K562 (cell line): Measurements from ENCODE around the gene SERF2. TPM values are rescaled to one million over a fixed set of nuclear protein-coding genes. Genes with fewer than 3 reads are reported as not detected.

Source experiments
- GABPB1 ChIP-seq: sonication (generic); formaldehyde crosslinking; IDR thresholded peaks from 2 replicates; pipeline ENCODE4 v1.8.0; 2022; ENCODE audit warnings: mild to moderate bottlenecking, missing genetic modification reagents
- MAFG ChIP-seq: fragments of 450-650 bp; conservative IDR thresholded peaks from 2 replicates; pipeline ENCODE4 v1.6.1; 2016; ENCODE audit warnings: missing genetic modification characterization, missing compliant biosample characterization
- MIER1 ChIP-seq: fragments of 450-650 bp; IDR thresholded peaks from 2 replicates; pipeline ENCODE4 v1.6.1; 2016; ENCODE audit warnings: antibody characterized with exemption, mild to moderate bottlenecking, low read depth
- PHF8 ChIP-seq: fragments of 200-600 bp; sonication (generic); IDR thresholded peaks from 2 replicates; pipeline ENCODE4 v1.6.1; 2012; ENCODE audit warnings: mixed run types, mild to moderate bottlenecking, inconsistent platforms, low read length, moderate library complexity, borderline replicate concordance
- SMAD1 ChIP-seq: fragments of 150-350 bp; IDR thresholded peaks from 2 replicates; pipeline ENCODE4 v1.6.1; 2014; ENCODE audit warnings: low read length, low read depth; ENCODE audit not compliant: partially characterized antibody
- SMARCE1 ChIP-seq: fragments of 450-650 bp; IDR thresholded peaks from 2 replicates; pipeline ENCODE4 v1.7.1; 2016; ENCODE audit warnings: mild to moderate bottlenecking
- TBP ChIP-seq: optimal IDR thresholded peaks from 2 replicates; pipeline ENCODE3; 2011; ENCODE audit warnings: low read depth, low read length, improper control_type of control experiment
- U2AF1 ChIP-seq: fragments of 200-400 bp; formaldehyde crosslinking; optimal IDR thresholded peaks from 2 replicates; pipeline ENCODE3; 2017; ENCODE audit warnings: mild to moderate bottlenecking, low read depth, low read length, moderate library complexity
- ZNF23 ChIP-seq: fragments of 250-450 bp; sonication (Bioruptor Pico); IDR thresholded peaks from 2 replicates; pipeline ENCODE4 v1.4.0; 2020; ENCODE audit warnings: mild to moderate bottlenecking
- polyA plus RNA-seq, 8 experiments: library from polyadenylated mRNA; depleted of rRNA in 4 of 8; stranded (reverse) in 5 of 8; unstranded in 3 of 8; fragments of >200 nt; fragmentation: Nextera tagmentation in 2 of 8; fragmentation: Illumina TruSeq in 1 of 8; extraction: Ambion mirVana in 2 of 8; extraction: Trizol in 1 of 8; gene quantifications; 2 replicates each; pipeline versions ENCODE4 v1.2.1 to v1.2.3, GENCODE V29; 2011 to 2014; ENCODE audit warnings: inconsistent platforms in 1 of 8, missing spikeins in 1 of 8
- total RNA-seq, 7 experiments: library from RNA; depleted of rRNA in 6 of 7; stranded (reverse); fragments of >200 nt in 6 of 7; fragmentation: Illumina TruSeq in 2 of 7; extraction: Trizol in 2 of 7; gene quantifications; 2 replicates each; pipeline versions ENCODE4 v1.2.1 to v1.2.3, GENCODE V29; 2011 to 2021; ENCODE audit warnings: low replicate concordance in 1 of 7
- TF ChIP-seq, protein P1 (sequence below): IDR thresholded peaks from 2 replicates; pipeline ENCODE4 v1.6.1; 2011; ENCODE audit warnings: borderline replicate concordance, low read depth, mild to moderate bottlenecking, moderate library complexity, low read length; ENCODE audit not compliant: insufficient read depth, poor library complexity, severe bottlenecking
- TF ChIP-seq, protein P2 (sequence below): IDR thresholded peaks from 2 replicates; pipeline ENCODE4 v1.6.1; 2011; ENCODE audit not compliant: insufficient read length; ENCODE audit errors: extremely low read depth
- TF ChIP-seq, protein P3 (sequence below): fragments of 200-400 bp; formaldehyde crosslinking; IDR thresholded peaks from 2 replicates; pipeline ENCODE4 v1.6.1; 2017; ENCODE audit warnings: mild to moderate bottlenecking, low read depth, low read length, moderate library complexity
- TF ChIP-seq, protein P4 (sequence below): fragments of 450-650 bp; formaldehyde crosslinking; IDR thresholded peaks from 2 replicates; pipeline ENCODE4 v1.4.0; 2020; ENCODE audit warnings: mild to moderate bottlenecking, moderate library complexity

The SERF2 gene
- total and polyA plus RNA-seq, 9 of the 15 experiments (the other 6 are each of a cell fraction or from before 2014, with no cell fraction given) = 497 to 3,360 (median 867) TPM

DNA sequence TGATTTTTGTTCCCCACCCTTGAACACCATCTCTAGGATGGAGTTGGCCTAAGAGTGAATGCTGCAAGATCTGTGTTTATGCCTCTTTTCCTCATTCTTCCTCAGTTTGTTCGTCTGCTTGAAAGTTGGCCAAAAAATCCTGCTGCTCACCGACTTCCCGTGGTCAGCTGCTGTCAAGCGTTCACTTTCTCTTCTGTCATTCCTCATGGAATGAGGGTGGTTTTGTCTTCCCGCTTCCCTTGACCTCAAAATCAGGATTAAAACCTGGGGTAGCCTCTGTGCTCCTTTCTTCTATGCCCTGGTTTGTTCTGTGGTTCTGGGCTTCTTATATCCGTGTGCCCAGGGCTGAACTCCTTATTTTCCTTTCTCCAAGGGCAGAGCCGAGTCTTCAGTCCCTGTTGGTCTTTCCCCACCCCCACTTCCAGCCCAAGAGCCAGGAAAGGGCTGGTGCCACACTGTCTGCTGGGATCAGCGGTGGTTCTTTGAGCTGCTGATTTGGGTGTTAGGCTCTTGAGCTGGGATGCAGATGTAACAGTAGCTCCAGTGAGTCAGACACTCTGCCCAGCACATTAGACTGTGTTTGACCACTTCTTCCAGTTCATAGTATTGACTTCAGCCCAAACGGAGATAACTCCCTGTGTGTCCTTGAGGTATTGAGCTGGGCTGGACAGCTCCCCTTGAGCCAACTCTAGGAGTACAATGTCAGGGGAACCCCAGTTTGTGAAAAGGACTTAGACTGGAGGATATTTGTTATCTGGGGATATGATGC lies 2.3 kb downstream of the SERF2 start (continued):
- TF ChIP-seq, protein P1, sequence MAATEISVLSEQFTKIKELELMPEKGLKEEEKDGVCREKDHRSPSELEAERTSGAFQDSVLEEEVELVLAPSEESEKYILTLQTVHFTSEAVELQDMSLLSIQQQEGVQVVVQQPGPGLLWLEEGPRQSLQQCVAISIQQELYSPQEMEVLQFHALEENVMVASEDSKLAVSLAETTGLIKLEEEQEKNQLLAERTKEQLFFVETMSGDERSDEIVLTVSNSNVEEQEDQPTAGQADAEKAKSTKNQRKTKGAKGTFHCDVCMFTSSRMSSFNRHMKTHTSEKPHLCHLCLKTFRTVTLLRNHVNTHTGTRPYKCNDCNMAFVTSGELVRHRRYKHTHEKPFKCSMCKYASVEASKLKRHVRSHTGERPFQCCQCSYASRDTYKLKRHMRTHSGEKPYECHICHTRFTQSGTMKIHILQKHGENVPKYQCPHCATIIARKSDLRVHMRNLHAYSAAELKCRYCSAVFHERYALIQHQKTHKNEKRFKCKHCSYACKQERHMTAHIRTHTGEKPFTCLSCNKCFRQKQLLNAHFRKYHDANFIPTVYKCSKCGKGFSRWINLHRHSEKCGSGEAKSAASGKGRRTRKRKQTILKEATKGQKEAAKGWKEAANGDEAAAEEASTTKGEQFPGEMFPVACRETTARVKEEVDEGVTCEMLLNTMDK = no peak
- TF ChIP-seq, protein P2, sequence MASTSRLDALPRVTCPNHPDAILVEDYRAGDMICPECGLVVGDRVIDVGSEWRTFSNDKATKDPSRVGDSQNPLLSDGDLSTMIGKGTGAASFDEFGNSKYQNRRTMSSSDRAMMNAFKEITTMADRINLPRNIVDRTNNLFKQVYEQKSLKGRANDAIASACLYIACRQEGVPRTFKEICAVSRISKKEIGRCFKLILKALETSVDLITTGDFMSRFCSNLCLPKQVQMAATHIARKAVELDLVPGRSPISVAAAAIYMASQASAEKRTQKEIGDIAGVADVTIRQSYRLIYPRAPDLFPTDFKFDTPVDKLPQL = no peak
- TF ChIP-seq GABPB1 (CRISPR knock-in tag) = no peak
- no peak for TF ChIP-seq SMARCE1
- TF ChIP-seq MAFG (tag) = no peak
- TF ChIP-seq PHF8 = no peak
- no peak for TF ChIP-seq TBP
- TF ChIP-seq, protein P3, sequence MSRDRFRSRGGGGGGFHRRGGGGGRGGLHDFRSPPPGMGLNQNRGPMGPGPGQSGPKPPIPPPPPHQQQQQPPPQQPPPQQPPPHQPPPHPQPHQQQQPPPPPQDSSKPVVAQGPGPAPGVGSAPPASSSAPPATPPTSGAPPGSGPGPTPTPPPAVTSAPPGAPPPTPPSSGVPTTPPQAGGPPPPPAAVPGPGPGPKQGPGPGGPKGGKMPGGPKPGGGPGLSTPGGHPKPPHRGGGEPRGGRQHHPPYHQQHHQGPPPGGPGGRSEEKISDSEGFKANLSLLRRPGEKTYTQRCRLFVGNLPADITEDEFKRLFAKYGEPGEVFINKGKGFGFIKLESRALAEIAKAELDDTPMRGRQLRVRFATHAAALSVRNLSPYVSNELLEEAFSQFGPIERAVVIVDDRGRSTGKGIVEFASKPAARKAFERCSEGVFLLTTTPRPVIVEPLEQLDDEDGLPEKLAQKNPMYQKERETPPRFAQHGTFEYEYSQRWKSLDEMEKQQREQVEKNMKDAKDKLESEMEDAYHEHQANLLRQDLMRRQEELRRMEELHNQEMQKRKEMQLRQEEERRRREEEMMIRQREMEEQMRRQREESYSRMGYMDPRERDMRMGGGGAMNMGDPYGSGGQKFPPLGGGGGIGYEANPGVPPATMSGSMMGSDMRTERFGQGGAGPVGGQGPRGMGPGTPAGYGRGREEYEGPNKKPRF = no peak
- TF ChIP-seq MIER1 = peak; percentile 74; the same call in 1 of the 2 replicates
- TF ChIP-seq SMAD1 = no peak
- TF ChIP-seq U2AF1 = no peak
- TF ChIP-seq ZNF23 (CRISPR knock-in tag) = no peak
- TF ChIP-seq, protein P4, sequence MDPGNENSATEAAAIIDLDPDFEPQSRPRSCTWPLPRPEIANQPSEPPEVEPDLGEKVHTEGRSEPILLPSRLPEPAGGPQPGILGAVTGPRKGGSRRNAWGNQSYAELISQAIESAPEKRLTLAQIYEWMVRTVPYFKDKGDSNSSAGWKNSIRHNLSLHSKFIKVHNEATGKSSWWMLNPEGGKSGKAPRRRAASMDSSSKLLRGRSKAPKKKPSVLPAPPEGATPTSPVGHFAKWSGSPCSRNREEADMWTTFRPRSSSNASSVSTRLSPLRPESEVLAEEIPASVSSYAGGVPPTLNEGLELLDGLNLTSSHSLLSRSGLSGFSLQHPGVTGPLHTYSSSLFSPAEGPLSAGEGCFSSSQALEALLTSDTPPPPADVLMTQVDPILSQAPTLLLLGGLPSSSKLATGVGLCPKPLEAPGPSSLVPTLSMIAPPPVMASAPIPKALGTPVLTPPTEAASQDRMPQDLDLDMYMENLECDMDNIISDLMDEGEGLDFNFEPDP (CRISPR knock-in tag) = no peak
